Spleen (tissue), 7 donors: ENCODE data around the gene SET.

ENCODE experiments used
- POLR2AphosphoS5 ChIP-seq, 3 donors: sonication (generic); formaldehyde crosslinking; IDR thresholded peaks; one replicate each; pipeline ENCODE4 v1.5.1; 2017; ENCODE audit warnings: antibody characterized with exemption in 3 of 3
- TF ChIP-seq, protein P1 (sequence below), 11 experiments: fragments of 200-600 bp in 7 of 11; fragments of 450-650 bp in 4 of 11; sonication (generic) in 4 of 11; IDR thresholded peaks in 8 of 11; conservative IDR thresholded peaks in 3 of 11; 1 replicate in 7 of 11; 2 replicates in 4 of 11; pipeline versions ENCODE4 v1.4.0 to v1.8.0; 2016 to 2021; ENCODE audit warnings: antibody characterized with exemption in 11 of 11, inconsistent platforms in 4 of 11, mild to moderate bottlenecking in 1 of 11
- donor health status: DM: no; HTN: no; CAD: no; lungs with moderate emphysema.
- donor health status: DM: no; HTN: no; CAD: no.
- donor health status: DM: no; HTN: no; CAD: no.

DNA sequence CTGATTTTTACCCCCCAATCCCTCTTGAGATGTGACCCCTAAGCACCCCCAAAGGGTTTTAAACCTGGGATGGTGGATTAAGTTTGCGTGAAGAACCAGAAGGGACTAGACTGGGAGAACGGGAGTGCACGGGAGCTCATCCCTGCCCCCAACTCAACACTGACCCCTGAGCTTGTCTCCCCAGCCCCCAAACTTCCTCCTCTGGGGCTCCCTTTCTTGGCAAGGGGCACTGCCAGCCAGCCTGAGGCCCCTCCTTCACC lies 5.0 kb upstream of the SET start:
- TF ChIP-seq POLR2AphosphoS5 (IDR thresholded peaks at IDR 0.05): no peak
- TF ChIP-seq, protein P1, sequence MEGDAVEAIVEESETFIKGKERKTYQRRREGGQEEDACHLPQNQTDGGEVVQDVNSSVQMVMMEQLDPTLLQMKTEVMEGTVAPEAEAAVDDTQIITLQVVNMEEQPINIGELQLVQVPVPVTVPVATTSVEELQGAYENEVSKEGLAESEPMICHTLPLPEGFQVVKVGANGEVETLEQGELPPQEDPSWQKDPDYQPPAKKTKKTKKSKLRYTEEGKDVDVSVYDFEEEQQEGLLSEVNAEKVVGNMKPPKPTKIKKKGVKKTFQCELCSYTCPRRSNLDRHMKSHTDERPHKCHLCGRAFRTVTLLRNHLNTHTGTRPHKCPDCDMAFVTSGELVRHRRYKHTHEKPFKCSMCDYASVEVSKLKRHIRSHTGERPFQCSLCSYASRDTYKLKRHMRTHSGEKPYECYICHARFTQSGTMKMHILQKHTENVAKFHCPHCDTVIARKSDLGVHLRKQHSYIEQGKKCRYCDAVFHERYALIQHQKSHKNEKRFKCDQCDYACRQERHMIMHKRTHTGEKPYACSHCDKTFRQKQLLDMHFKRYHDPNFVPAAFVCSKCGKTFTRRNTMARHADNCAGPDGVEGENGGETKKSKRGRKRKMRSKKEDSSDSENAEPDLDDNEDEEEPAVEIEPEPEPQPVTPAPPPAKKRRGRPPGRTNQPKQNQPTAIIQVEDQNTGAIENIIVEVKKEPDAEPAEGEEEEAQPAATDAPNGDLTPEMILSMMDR (IDR thresholded peaks at IDR 0.05 in 8 of 11, conservative IDR thresholded peaks at IDR 0.05 in 3 of 11): no peak
